ENCODE data around the gene SEC16B. TPM values are rescaled to one million over a fixed set of nuclear protein-coding genes. Genes with fewer than 3 reads are reported as not detected.

The SEC16B gene
- 1.2 TPM for total RNA-seq

GRCh38 chr1:177969825-177970371, at the start of gene SEC16B:
Gene SEC16B, minus strand, starts transcription at chr1:177970058. Its CDS starts 2,077 bp downstream, at chr1:177967981.

Small RNAs within 50 kb of the gene (small RNA-seq; reads per million reads assigned to genes)
- not detected for gene AL359075.1

Other genes with a start within 250 kb of the SEC16B start
- gene RASAL2, start 124.0 kb upstream of the SEC16B start, total RNA-seq, result 51.0 TPM